H1 (cell line): ENCODE results near the gene TRAPPC2L. TPM values are rescaled to one million over a fixed set of nuclear protein-coding genes. Genes with fewer than 3 reads are reported as not detected.

ENCODE experiments used
- CHD2 ChIP-seq: IDR thresholded peaks from 2 replicates; pipeline ENCODE4 v1.6.1; 2012; ENCODE audit warnings: low read length, improper control_type of control experiment
- CHD7 ChIP-seq: fragments of 300-600 bp; sonication (generic); IDR thresholded peaks from 2 replicates; pipeline ENCODE4 v1.7.1; 2012; ENCODE audit warnings: low read length, moderate library complexity, mild to moderate bottlenecking, inconsistent platforms; ENCODE audit not compliant: insufficient replicate concordance
- HDAC6 ChIP-seq: IDR thresholded peaks from one replicate; pipeline ENCODE4 v1.7.1; 2012; ENCODE audit warnings: low read depth, mild to moderate bottlenecking, inconsistent platforms, low read length, moderate library complexity
- KDM1A ChIP-seq: fragments of 200-600, 300-600 bp; sonication (generic); IDR thresholded peaks from 2 replicates; pipeline ENCODE4 v1.7.1; 2016; ENCODE audit warnings: mild to moderate bottlenecking, low read length, borderline replicate concordance
- SP4 ChIP-seq: IDR thresholded peaks from 2 replicates; pipeline ENCODE4 v1.6.1; 2012; ENCODE audit warnings: low read length, inconsistent platforms
- polyA plus RNA-seq, 7 experiments: library from polyadenylated mRNA; depleted of rRNA in 3 of 7; stranded (reverse) in 5 of 7; unstranded in 2 of 7; fragments of >200 nt in 5 of 7; fragments of 200-250 nt in 2 of 7; gene quantifications; 1 replicate in 5 of 7; 2 replicates in 1 of 7; 4 replicates in 1 of 7; pipeline versions ENCODE4 v1.2.1 to v1.2.3, GENCODE V29; 2011 to 2013; ENCODE audit warnings: missing spikeins in 2 of 7, mixed read lengths in 2 of 7
- total RNA-seq: library from RNA; stranded (reverse); fragmentation: NEBNext Ultra II Directional; extraction: Animal tissue kit (Norgen Biotek cat#: 25700); gene quantifications from 2 replicates; pipeline ENCODE4 v1.2.1, GENCODE V29; 2021

Gene TRAPPC2L
- total and polyA plus RNA-seq, 2 of the 8 experiments (the other 6 are each of a cell fraction or from before 2014, with no cell fraction given): 98.7 to 133 TPM

GRCh38 chr16:88836791-88837190 lies 20.1 kb upstream of the TRAPPC2L start (continued):
- TF ChIP-seq CHD7: no peak
- no peak for TF ChIP-seq HDAC6
- no peak for TF ChIP-seq KDM1A
- TF ChIP-seq CHD2: no peak
- TF ChIP-seq SP4: no peak
